Stimulated activated CD4-positive, alpha-beta T cell treated with anti-CD3 and anti-CD28 coated beads, Interleukin-2, amount 100 ng/mL, for 24 hours (primary cell): Measurements from ENCODE around the gene U2AF1L4.
A peak's percentile ranks its signal among the peaks of the same experiment; 100 is the strongest.
"Not testable (repeated sequence)": the region's sequence is repeated elsewhere in the genome, so short reads cannot be mapped to it uniquely, and the experiment has no call there.

Experiments
- DNase-seq, 2 donors: peaks; one replicate each; pipeline ENCODE4 v3.0.0-alpha.2; 2020

U2AF1L4 gene

DNA sequence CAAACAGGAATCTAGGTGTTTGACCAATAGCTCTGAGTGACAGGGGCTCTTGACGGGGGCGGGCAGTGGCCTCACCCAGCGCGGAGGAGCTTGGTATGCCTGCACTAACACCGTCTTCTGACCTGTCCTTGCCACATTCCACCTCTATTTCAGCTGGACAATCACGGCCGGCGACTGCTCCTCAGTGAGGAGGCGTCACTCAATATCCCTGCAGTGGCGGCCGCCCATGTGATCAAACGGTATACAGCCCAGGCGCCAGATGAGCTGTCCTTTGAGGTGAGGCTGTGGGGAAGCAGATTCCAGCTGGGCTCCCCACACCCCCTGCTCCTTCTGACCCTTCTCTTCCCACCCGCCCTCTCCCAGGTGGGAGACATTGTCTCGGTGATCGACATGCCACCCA is 34.8 kb upstream of the U2AF1L4 start:
- no peak for DNase-seq

DNA sequence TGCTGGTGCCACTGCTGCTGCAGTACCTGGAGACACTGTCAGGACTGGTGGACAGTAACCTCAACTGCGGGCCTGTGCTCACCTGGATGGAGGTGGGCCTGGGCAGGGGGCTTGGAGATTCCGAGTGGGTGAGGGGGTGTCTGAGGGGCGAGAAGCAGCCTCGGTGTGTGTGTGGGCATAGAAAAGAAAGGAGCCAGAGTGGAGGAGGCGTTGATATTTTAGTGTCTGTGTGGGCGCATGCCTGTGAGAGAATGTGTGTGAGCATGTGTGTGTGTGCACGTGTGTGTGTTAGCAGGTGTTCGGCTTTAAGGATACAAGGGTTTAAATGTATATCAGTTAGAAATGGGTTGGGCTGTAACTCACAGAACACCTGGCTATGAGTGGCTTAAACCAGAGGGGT is 33.8 kb upstream of the U2AF1L4 start:
- no peak for DNase-seq

DNA sequence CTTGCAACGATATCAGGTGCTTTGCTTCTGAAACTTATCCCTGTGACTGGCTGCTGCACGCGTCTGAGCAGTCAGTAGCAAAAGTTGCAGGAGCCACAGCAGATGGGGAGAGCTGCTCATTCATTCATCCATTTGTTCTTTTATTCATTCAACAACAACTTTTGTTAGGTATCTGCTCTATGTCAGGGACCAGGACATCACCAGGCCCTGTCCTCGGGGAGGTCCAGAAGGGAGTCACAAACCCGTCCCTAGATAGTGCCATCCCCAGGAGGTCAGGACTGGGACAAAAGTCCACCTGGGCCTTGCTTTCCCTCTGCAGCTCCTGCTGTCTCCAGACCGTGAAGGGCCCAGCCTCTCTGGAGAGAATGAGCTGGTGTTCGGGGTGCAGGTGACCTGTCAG is 32.7 kb upstream of the U2AF1L4 start:
- DNase-seq = no peak

DNA sequence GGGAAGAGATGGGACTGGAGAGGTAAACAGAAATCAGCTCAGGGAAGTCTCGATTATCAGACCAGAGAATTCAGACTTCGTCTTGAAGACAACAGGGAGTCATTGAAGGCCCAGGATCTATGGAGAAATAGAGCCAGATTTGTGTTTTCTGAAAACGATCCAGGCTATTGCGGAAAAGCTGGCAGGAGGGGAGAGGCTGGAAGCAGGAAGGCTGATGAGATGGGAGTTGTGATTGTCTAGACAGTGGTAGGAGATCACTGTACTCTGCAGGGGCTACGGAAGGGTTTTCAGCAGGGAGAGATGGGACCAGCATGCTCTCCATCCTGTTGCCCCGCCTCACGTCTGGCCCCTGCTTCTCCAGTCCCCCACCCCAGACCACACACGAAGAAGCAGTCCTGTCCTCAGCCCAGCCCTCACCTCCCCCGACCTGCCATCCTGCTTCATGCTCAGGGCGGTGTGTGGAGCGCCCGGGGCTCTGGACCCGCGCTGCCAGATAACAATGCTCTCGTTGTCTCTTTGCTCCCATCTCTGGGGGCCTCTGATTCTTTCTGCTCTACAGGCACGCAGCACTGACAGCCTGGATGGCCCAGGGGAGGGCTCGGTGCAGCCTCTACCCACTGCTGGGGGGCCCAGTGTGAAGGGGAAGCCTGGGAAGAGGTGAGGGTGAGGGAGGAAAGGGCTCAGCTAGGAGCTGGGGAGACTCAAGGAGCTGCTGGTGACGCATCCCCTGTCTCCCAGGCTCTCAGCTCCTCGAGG is 32.0 kb upstream of the U2AF1L4 start:
- no peak for DNase-seq

DNA sequence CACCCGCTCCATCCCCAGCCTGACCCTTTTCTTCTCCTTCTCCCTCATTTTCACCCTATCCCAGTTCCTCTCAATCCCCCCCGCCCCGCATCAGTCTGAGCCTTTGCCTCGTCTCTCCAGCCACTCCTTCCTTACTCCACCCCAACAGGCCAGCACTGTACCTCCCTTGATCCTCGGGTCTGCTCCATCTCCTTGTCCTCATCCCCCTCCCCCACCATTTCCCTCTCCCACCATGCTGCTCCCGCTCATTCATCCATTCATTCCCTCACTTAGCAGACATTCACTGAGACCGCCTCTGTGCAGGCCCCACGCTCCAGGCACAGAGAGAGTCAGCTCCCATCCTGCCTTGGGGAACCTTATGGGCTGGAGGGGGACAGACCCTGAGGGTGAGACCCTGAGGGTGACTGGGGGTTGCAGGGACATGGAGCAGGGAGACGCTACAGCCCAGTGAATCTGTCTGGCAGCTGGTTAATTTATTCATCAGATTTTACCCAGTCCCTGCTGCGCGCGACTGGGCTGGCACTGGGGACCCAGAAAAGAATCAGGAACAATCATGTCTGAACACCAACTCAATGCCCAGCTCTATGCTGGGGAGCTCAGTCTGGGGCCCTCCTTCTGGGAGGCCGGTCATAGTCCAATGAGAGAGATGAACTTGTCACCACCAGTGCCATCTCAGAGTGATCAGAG is 31.0 kb upstream of the U2AF1L4 start:
- no peak for DNase-seq

DNA sequence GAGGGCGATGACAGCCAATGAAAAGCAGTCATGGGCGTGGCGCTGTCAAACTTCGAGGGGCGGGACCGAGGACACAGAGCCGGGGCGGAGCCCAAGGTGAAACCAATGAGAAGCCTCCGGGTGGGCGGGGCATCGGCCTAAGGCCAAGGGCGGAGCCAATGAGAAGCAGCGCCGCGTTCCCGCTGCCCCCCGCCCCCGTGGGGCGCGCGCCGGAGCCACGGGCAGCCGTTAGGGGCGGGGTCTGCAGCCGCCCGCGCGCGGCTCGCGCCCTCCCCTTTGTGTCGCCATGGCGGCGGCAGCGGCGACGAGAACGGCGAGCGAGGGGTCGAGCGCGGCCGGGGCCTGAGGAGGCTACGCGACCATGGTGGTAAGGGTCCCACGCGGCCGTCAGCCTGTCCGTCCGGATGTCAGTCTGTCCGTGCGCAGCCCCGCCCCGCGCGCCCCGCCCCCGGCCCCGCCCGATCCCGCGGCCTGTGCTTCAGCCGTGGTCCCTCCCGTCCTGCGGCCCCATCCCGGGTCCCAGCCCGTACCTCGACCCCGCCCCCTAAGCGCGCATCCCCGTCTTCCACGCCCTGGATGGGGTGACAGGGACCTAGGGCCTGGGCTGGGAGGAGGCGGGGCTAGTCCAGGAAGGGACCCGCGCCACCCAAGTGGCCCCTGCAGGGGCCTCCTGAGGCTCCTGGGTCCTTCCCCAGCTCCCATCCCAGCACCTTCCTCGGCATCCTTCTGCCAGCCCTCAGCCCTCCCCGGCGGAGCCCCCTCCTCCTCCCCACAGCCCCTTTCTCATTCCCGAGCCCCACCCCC is 30.3 kb upstream of the U2AF1L4 start, which contains the start of gene ARHGAP33:
ARHGAP33 (plus strand) TSS at position 267 of the 804 bp plus-strand sequence; CDS start at position 362, 95 bp downstream.
- peak; percentile 99 to 100 for DNase-seq

DNA sequence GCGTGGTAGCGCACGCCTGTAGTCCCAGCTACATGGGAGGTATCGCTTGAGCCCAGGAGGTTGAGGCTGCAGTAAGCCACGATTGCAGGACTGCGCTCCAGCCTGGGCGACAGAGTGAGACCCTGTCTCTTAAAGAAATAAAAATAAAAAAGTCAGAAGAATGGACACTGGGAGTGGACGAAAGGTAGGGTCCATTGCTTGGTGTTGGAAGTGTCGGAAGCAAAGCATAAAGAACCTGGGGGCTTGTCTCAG is 29.8 kb upstream of the U2AF1L4 start:
- DNase-seq = no peak

DNA sequence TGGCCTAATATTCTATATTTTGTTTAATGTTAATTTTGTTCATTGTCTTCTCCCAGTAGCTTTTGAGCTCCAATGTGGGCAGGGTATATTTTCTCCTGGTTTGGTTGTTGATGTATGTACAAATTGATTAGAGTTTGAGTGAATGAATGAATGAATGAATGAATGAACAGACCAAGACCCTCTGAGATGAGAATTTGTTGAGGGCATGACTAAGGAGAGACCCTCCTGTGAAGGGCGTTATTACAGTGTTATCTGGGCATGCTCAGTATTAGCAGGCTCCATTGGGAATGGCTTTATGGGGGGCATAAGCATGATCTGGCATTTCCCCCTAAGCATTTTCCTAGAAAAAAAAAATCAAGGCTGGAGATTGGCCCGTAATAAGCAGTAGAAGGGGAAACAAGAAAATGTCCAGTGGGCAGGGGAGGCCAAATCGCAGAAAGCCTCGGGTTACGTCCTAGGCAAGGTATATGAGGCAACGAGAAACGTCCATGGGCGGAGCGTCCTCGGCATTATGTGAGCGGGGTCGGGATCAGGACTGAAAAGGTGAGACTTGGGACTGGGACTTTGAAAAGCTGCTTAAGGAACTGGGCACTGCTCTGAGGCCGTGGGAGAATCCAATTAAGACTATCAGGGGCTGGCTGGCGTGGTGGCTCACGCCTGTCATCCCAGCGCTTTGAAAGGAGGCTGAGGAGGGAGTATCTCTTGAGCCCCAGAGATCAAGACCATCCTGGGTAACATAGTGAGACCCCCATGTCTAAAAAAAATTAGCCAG is 29.2 kb upstream of the U2AF1L4 start:
- no peak for DNase-seq

DNA sequence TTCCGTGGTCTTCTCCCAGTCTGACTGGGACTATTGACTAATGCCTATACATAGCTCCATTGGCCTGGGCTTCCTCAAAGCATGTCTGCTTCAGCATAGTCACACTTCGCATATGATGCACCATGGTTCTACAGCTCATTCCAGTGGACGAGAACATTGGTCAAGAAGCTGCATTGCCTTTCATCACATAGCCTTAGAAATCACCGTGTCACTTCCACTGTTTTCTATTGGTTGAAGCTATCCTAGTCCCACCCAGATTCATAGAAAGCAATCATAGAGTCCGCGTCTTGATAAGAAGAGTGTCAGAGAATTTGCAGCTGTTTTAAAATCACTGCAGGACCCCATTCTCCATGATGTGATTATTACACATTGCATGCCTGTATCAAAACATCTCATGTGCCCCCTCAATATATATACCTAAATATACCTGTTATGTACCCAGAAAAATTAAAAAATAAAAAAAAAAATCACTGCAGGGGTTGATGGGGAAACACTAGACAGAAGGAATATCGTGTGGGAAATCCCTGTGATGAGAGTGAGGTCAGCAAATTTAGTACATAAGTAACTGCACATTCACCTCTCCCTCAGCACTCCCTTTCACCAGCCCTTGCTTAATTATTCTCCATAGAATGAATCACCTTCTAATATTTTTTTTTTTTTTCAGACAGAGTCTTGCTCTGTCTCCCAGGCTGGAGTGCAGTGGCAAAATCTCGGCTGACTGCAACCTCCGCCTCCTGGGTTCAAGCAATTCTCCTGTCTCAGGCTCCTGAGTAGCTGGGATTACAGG is 28.0 kb upstream of the U2AF1L4 start:
- DNase-seq = no peak

DNA sequence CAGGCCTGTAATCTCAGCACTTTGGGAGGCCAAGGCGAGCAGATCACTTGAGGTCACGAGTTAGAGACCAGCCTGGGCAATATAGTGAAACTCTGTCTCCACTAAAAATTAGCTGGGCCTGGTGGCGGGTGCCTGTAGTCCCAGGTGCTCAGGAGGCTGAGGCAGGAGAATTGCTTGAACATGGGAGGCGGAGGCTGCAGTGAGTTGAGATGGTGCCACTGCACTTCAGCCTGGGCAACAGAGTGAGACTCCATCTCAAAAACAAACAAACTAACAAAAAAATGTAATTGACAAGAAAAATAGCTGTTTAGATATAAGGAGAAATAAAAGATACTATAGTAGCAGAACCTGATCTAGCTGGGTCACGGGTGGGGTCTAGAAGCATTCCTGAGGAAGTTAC is 27.1 kb upstream of the U2AF1L4 start:
- DNase-seq = not testable (repeated sequence)

DNA sequence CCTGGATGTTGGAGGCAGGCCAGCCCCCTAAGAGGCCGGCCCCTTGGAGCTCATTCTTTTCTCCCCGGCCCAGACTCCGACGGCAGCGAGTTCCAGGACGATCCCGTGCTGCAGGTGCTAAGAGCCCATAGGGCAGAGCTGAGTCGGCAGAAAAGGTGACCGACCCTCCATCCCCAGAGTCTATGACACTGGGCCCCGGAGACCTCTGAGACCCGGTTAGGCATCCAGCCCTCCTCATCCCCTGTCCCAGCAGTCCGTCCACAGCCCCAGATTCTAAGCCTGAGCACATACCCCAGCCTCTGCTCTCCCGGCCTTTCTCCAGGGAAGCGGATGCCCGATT is 22.8 kb upstream of the U2AF1L4 start:
- DNase-seq = no peak

DNA sequence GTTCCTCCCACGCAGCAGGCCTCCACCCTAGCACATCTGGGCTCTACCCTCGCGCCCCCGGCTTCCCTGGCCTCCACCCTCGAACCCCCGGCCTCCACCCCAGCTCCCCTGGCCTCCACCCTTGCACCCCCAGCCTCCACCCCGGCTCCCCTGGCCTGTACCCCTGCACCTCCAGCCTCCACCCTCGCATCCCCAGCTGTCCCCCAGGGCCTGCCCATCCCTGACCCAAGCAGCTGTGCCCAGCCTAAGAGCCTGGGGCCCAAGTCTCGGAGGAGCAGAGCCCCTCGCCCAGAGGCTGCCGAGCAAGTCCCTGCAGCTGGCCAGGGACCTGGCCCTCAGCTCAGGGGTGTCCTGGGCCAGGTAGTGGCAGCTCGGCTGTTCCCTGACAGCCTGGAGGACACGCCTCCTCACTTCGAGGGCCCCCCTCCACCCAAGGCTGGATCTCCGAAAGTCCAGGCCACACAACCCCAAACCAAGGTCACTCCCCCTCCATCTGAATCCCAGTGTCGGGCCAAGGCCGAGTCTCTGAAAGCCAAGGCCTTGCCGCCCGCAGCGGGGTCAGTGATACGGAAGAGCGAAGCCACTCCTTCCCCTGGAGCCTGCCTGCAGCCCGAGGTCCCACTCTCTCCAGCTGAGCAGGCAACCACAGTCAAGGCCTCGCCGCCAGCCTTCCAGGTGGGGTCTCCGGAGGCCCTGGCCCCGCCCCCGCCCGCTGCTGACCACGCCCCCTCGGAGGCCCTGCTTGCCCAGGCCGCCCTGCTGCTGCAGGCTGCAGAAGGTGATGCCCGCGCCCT is 22.3 kb upstream of the U2AF1L4 start:
- DNase-seq = no peak

DNA sequence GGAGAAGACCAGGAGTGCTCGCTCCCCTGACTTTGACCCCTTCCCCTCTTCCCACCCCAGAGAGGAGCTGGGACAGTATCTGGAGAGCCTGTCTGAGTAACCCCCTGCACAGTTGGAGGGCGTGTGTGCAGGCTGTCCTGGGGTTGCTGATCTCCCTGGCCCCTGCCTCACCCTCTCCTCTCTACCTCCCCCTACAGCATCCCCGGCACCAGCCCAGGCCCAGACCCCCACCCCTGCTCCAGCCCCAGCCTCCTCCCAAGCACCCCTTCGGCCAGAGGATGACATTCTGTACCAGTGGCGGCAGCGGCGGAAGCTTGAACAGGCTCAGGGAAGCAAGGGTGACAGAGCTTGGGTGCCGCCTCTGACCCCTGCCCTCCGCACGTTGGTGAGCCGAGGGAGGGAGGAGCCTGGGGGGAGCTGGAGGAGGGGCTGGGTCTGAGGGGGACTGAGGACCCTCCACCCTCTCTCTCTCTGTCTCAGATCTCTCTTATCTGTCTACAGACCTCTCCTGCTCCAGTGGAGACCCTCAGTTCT is 21.4 kb upstream of the U2AF1L4 start:
- no peak for DNase-seq

DNA sequence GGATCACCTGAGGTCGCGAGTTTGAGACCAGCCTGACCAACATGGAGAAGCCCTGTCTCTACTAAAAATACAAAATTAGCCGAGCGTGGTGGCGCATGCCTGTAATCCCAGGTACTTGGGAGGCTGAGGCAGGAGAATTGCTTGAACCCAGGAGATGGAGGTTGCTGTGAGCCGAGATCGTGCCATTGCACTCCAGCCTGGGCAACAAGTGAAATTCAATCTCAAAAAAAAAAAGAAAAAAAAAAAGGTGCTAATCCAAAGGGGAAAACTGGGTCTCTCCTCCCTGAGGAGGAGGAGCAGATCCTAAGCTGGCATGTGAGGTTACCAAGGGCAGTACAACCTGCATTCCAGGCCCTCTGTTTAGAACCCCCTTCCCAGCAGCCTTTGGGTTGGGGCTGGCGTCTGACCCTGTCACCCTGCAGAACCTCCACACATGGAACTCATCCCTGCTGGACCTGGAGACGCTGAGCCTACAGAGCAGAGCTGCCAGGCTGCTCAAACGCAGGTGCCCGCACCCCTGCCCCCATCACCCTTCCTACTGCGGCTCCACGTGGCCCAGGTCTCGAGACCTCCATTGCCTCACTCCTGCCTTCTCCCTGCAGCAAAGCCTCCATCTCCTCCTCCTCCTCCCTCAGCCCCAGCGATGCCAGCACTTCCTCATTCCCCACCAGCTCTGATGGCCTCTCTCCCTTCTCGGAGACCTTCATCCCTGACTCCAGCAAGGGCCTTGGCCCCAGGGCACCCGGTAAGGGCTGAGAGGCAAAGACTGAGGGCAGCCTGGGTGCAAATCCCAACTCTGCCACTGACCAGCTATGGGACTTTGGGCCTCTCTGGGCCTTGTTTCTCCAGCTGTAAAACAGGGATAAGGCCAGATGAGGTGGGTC is 19.5 kb upstream of the U2AF1L4 start:
- no peak for DNase-seq

DNA sequence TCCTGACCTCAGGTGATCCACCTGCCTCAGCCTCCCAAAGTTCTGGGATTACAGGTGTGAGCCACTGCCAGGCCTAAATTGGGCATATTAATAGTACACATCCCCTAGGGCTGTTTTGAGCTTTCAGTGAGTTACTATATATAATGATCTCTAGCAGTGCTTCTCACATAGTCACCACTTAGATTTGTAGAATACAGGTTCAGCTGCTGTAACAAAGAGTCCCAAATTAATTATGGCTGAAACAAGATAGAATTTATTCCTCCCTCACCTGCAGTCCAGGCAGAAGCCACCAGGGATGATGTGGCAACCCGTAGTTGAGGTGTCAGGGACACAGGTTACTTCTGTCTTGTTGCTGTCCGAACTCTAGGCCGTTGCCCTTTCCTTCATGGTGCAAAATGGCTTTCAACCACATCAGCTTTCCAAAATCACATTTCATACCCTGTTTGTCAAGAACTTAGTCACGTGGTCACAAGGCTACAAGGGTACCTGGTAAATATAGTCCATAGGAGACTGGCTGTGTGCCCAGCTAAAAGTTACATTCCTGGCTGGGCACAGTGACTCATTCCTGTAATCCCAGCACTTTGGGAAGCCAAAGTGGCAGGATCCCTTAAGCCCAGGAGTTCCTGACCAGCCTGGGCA is 15.6 kb upstream of the U2AF1L4 start:
- no peak for DNase-seq

DNA sequence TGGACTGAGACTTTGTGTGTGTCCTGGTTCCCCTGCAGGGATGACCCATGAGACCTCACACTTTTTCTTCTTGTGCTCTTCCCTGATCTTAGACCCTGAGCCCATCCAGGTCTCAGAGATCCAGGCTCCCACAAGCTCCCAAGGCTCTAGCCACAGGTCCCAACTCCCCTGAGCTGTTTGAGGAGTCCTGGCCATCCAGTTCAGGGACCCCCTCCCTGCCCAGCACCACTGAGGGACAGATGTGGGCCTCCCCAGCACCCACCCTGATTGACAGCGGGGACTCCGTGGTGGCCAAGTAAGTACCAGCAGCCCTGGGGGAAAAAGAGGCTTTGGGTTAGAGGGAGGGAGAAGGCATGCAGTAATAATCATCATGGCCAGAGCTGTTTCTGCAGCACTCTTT is 14.5 kb upstream of the U2AF1L4 start:
- DNase-seq = no peak

DNA sequence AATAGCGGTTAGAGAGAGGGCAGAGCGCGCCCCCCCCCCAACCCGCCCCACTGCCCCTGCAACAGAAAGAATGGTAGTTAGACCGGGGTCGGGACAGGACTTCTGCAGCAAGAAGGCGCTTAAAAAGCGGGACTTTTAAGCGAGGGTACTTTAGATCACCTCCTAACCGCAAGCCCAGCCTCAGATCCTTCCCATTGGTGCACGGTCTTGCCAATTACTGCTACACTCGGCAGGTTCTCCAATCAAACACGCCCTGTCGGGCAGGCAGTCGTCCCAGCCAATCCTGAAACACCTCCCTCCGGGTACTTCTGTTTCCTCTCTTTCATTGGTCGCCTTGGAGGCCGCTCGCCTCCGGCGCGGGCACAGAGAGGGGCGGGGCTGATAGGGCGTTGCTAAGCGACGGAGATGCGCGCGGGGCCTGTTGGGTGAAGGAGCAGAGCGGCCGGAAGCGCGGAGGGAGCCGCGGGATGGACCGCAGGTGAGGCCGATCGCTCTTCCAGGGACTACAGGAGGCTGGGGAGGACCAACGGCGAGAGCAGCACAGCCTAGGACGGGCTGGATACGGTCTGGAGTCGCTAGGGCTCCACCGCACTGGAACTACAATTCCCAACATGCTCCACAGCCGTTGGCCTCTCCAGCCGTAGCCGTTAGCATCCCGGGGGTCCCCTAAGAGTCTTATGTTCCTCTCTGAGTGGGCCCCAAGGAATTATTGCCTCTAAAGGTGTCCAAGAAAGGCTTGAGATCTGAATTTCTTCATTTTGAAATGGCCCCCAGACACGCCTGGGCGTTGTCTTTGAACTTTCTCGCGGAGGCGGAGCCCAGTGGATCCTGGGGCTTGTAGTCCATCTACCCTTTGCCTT is 12.8 kb upstream of the U2AF1L4 start, which contains the start of gene PROSER3:
PROSER3 (plus strand) TSS at position 428 of the 860 bp plus-strand sequence; CDS start at position 468, 40 bp downstream.
- DNase-seq = peak; percentile 97 to 98

DNA sequence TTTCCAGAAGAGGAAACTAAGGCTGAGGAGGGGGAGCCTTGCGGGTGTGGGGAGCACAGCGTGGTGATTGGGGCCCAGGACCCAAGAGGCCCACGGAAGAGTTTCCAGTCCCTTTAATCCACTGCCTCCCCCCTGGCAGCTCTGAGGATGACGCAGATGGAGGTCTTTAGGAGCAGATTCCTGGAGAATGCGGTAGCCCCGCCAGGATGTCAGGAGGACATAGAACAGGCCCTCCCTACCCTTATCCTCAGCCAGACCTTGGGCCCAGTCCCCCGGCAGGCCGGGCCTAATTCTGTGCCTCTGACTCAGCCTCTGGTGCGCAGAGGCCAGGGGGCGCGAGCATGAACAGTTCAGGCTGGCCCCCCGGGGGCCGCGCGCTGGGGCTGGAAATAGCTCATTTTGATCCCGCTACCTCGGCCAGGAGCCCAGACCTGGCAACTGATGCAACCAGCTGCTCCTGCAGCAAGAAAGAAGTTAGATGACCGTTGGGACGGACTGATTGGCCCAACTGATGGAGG is 12.1 kb upstream of the U2AF1L4 start:
- DNase-seq = peak; percentile 42 to 46
